GM10847 (cell line): Measurements from ENCODE around the gene GALNT5.

Experiments used
- POLR2A ChIP-seq: IDR thresholded peaks from 2 replicates; pipeline ENCODE4 v1.6.1; 2011; ENCODE audit not compliant: insufficient read length; ENCODE audit errors: extremely low read depth

The GALNT5 gene

DNA sequence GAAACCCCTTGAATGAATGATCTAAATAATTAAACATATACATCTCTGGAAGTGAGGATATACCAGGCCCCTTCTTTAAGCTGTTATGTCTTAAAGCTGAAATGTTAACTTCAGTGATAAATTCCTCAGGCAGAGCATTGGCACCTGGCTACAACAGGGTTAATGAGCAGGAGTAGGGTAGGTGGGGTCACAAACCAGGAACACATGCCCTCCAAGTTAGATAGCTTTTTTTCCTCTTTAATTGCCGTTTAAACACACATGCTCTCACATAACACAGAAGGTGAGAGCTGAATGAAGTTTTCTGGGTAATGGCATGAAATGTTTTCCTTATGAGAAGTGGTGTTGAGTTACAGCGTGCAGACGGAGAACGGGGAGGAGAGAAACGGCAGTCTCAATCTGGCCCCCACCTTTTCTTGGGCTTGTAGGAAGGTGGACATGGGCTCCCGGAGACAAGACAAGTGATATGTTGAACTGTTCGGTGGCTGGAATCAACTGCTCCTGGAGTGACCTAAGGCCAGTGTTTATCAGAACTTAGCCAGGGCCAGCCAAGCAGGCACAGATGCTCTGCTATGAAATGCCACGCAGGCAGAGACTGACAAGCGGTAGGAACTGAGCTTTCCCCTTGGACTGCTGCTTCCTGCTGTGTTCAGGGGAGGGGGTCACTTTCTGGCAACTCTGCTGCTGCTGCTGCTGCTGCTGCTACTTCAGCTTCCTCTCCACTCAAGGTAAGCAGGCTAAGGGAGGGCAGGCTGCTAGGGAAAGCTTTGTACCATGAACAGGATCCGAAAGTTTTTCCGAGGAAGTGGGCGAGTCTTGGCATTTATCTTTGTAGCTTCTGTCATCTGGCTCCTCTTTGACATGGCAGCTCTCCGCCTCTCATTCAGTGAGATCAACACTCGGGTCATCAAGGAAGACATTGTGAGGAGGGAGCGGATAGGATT lies at the start of gene GALNT5:
Gene GALNT5 (plus strand): TSS at position 394 of the 941 bp plus-strand sequence. CDS start 378 bp downstream, at position 772.
- TF ChIP-seq POLR2A, result no peak

DNA sequence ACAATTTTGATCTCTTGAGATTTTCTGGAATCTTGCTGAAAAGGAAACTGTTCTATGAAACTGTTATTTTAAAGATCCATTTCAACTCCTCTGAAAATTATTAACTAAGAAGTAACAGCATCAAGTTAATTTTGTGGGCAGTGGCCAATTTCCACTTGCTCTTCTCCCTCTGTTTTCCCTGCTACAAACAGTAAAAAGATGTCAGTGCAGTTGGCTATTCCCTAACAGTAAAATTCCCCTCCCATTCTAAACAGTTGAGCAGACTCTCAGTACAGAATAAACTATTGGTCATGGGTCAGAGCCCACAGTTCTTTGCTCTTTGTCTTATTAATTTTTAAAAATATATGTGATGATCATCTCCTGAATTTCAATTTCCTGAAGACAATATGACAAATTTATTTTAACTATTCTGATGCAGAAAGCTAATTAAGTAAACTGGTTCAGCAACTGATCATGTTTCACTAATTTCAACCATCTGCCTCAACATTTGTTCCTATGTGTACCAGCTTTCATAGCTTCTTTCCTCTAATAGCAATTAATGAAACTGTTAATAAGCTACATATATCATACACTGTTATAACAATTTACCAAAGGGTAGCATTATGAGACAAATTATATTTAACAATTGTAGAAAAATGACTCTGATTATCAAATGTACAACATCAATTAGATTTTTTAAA lies 41.1 kb upstream of the GALNT5 start:
- no peak for TF ChIP-seq POLR2A

DNA sequence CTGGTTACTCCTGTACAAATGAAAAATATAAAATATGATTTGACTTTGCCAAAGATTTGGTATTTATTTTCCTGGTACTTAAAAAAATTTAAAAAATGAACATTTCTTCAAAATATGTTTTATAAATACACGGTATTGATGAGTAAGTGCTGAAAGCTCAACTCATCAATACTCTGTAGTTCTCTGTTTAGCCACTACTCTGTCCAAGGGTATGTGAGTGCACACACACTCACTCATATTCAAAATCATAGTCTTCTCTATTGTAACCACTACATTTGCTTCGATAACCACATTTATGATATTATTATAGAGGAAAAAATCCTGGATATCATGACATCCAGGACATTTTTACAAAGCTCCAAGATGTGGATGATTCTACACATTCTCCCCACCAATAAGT lies 40.1 kb upstream of the GALNT5 start:
- TF ChIP-seq POLR2A, result no peak

DNA sequence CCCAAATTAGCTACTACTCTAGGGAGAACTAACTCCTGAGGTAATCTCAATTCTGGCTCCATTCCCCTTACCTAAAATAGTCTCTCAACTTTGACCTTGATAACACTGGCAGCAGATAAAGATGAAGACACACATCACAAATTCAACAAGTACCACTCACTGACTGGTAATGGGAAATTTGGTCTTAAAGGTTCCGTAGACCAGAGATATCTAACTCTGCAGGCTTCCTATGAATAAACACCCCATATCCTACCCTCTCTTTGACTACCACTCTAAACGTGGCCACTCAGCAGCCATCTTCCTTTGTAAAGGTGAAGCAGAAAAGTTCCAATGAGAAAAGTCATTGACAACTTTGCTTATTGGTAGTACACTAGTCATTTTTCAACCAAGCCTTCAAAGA lies 38.6 kb upstream of the GALNT5 start:
- TF ChIP-seq POLR2A, result no peak

DNA sequence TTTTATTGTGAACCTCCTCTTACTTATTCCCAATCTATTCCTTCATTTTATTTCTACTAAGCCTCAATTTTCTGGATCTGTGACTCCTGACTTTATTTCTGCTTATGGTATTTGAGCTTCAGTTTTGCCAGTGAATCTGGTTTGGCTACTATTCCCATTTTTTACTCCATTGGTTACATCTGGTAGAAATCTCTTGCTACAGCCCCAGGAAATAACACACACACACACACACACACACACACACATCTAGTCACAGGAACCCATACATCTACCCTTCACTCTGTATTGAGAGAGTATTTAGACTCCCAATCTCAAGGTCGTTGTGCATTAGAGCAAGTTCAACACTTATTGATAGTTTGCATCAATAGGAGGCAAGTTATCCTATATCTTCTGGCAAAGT lies 37.0 kb upstream of the GALNT5 start:
- no peak for TF ChIP-seq POLR2A

GRCh38 chr2:157221394-157221988 lies 36.0 kb upstream of the GALNT5 start:
- no peak for TF ChIP-seq POLR2A

DNA sequence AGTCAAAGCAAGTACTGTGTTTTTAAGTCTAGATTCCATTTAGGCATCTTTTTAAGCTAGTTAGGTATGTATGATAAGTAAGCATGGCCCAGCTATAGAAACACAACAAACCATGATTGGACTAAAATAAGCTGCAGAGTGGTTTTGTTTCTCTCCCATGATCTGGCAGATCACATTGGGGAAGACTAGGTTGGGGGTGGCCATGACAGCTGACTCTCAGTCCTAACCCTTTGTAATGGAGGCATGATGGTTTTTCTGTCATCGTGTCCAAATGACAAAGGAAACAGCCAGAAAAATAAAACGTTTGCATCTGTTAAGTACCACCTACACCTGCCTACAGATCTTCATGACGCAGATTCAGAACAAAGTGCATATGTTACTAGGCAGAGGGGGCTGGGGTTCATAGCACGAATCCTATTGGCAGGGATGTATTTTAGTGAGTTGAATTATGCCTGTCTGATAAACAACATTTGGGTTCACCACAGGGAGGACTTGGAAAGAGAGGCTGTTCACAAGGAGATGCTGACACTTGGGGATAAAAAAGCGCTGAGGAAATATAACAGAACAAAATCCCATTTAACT lies 33.8 kb upstream of the GALNT5 start:
- no peak for TF ChIP-seq POLR2A

DNA sequence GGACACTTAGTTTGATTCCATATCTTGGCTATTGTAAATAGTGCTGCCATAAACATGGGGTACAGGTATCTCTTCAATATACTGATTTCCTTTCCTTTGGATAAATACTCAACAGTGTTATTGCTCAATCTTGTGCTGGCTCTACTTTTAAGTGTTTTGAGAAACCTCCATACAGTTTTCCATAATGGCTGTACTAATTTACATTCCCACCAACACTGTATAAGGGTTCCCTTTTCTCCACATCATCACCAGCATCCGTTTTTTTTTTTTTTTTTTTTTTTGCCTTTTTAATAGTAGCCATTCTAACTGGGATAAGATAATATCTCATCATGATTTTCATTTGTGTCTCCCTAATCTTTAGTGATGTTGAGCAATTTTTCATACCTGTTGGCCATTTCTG lies 29.9 kb upstream of the GALNT5 start:
- TF ChIP-seq POLR2A, result no peak

DNA sequence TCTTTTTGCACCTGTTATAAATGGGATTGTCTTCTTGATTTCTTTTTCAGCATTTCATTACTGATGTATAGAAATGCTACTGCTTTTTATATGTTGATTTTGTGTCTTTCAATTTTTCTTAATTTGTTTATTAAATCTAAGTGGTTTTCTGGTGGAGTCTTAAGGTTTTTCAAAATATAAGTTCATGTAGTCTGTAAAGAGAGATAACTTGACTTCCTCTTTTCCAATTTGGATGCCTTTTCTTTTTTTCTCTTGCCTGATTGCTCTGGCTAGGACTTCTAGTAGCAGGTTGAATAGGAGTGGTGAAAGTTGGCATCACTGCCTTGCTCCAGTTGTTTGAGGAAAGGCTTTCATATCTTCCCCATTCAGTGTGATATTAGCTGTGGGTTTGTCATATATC lies 28.6 kb upstream of the GALNT5 start:
- TF ChIP-seq POLR2A, result no peak

- TF ChIP-seq POLR2A, result no peak
Measured at GRCh38 chr2:157229572-157229971, 27.9 kb upstream of the GALNT5 start.

DNA sequence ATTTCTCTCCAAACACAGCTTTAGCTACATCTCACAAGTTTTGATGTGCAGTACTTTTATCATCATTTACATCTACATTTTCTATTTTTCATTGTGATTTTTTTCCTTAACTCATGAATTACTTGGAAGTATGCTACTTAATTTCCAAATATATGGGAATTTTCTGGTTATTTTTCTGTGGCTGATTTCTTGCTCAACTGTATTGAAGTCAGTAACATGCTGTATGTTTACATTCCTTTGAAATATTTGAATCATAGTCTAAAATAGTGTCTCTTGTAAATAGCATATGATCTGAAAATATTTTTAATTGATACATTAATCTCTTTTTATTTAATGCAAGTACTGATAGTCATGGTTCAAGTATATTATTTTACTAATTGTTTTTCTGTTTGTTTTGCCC lies 26.0 kb upstream of the GALNT5 start:
- TF ChIP-seq POLR2A, result no peak

- no peak for TF ChIP-seq POLR2A
Measured at GRCh38 chr2:157233506-157233905, 24.0 kb upstream of the GALNT5 start.

DNA sequence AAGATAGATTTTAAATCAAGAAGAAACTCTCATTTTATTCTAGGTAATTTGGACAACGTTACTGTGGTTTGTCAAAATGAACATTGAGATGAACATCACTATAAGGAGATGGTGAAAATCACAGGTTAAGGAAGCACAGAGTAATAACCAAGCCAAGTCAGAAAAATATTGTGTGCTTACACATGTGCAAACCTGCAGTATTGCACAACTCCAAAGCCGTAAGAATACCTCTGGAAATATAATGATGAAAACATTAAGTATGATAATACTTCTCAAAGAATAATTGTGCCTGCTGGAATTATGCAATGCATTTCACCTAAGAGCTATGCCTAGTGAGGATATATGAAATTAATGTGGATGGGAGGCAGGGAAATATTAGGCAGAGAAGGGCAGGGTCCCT lies 21.1 kb upstream of the GALNT5 start:
- TF ChIP-seq POLR2A, result no peak

GRCh38 chr2:157238296-157238695 lies 19.2 kb upstream of the GALNT5 start:
- no peak for TF ChIP-seq POLR2A

DNA sequence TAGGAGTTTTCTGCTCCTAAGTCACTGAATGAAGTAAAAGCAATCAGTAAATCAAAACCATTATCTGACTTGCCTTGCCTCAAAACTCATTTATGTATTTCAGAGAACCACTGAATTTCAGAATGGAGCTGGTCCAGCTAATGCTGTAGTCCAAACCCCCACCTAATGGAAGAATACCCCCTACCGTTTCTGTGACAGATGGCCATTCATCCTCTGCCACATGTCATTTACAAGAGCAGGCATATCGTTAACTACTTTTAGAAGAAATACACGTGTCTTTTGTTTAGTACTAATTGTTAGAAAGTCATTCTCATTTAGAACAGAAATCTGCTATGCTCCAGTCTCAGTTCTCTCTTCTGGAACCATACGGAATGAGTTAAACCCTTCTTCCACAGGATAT lies 12.8 kb upstream of the GALNT5 start:
- no peak for TF ChIP-seq POLR2A
